OCI-LY7 (cell line): ENCODE results near the gene ACOT8.

Experiments used
- CTCF ChIP-seq: fragments of 200-600 bp; sonication (generic); conservative IDR thresholded peaks from 2 replicates; pipeline ENCODE4 v1.5.1; 2014; ENCODE audit warnings: mild to moderate bottlenecking, antibody characterized with exemption, low read length, moderate library complexity, mixed read lengths
- EZH2phosphoT487 ChIP-seq: fragments of 200-600 bp; sonication (generic); IDR thresholded peaks from 2 replicates; pipeline ENCODE4 v1.6.1; 2018; ENCODE audit warnings: low read depth, borderline replicate concordance, mild to moderate bottlenecking, mixed run types, antibody characterized with exemption, low read length, moderate library complexity, mixed read lengths

GRCh38 chr20:45796337-45797065, 60.7 kb downstream of the ACOT8 start:
- no peak for TF ChIP-seq CTCF
- no peak for TF ChIP-seq EZH2phosphoT487
